ENCODE results near the gene MSI2.

GRCh38 chr17:57312242-57312641 is 55.9 kb downstream of the MSI2 start:
- TF ChIP-seq POLR2A (IDR thresholded peaks at IDR 0.05) (no peak), CTCF (IDR thresholded peaks at IDR 0.05) (no peak), POLR2AphosphoS5 (IDR thresholded peaks at IDR 0.05) (no peak)
